ENCODE data around the gene OR4D1. TPM values are rescaled to one million over a fixed set of nuclear protein-coding genes. Genes with fewer than 3 reads are reported as not detected.

The OR4D1 gene
- total RNA-seq, 1 experiment from 2014 or later: not detected

DNA sequence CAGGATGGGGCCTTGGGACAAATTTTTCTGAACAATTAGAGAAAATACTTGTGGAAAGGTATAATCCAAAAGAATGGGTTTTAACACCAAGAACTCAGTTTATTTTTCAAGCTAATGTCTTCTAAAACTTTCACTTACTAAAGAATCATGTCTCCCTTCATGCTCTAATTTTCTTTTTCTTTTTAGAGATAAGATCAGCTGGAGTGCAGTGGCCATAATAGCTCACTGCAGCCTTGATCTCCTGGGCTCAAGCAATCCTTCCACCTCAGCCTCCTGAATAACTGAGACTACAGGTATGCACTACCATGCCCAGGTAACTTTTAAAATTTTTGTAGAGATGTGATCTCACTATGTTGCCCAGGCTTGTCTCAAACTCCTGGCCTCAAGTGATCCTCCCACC, 5.5 kb downstream of the OR4D1 start:
- DNase-seq (ENCODE audit: low read depth): no peak

DNA sequence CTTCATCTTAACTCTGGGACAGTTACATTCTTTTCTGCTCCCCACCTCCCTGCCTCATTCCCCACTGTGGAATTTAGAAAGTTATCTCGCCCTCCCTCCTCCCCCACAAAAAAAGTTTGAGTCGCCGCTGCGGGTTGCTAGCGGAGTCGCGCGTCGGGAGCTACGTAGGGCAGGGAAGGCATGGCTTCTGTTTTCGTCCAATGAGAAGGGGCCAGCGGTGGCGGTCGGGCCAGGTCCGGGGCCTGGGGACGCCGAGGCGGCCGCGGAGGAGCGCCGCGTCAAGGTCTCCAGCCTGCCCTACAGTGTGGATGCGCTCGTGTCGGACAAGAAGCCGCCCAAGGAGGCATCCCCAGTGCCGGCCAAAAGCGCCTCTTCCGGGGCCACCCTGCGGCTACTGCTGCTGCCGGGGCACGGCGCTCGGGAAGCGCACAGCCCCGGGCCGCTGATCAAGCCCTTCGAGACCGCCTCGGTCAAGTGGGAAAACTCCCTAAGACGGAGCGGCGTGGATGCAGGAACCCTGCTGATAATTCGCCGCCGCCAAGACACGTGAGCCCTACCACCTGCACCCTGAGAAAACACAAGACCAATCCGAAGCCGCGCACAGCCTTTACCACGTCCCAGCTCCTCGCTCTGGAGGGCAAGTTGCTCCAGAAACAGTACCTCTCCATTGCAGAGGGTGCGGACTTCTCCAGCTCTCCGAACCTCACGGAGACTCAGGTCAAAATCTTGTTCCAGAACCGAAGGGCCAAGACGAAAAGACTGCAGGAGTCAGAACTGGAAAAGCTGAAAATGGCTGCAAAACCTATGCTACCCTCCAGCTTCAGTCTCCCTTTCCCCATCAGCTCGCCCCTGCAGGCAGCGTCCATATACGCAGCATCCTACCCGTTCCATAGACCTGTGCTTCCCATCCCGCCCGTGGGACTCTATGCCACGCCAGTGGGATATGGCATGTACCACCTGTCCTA, 8.9 kb downstream of the OR4D1 start:
- DNase-seq (ENCODE audit: low read depth): no peak

DNA sequence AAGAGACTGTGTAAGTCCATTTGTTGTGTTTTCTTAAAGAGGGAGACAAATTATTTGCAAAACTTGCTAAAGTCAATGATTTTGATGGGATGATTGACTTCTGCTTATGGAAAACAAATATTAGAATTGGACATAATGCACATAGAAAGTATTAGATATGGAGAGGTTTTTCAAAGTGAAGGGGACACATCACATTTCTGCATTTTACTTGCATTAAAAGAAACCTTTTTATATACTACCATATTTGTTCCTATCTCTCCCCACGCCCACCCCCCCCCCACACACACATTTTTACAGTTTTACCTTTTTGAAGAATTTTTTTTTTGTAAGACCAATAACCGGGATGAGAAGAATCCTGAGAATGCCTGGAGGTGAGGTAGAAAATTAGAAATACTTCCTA, 10.0 kb downstream of the OR4D1 start:
- DNase-seq (ENCODE audit: low read depth): no peak

DNA sequence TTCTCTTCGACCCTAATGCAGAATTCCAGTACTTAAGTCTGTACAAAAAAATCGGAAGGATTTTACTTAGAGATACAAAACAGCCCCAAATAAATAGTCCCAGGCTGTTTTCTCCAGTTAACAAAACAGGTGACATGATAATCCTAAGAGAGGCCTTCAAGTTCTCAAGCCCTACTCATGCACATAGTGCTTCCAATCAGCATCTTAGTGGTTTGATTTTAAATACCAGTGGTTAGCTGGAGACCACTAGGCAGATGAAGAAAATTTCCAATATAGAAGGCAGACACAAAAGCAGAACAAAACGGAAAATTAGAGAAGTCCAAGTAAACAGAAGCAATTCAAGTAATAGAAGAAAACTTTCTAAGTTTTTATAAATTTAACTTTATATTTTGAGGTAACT, 13.4 kb downstream of the OR4D1 start:
- DNase-seq (ENCODE audit: low read depth): no peak

DNA sequence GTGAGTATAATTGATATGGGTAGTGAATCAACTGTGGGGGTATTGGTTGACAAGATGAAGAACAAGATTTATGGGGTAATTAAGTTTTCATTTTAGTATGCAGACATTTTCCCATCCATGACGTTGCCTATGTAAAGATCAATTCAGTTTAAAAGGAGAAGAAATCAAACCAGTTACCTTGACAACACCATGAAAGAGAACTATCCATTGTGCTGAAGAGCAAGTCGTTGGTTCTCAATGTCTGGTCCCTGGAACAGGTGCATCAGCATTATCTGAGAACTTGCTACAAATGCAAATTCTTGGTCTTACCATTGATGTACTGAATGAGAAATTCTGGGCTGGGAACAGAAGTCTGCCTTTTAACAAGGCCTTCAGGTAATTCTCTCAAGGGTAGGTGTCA, 17.8 kb downstream of the OR4D1 start:
- DNase-seq (ENCODE audit: low read depth): no peak

DNA sequence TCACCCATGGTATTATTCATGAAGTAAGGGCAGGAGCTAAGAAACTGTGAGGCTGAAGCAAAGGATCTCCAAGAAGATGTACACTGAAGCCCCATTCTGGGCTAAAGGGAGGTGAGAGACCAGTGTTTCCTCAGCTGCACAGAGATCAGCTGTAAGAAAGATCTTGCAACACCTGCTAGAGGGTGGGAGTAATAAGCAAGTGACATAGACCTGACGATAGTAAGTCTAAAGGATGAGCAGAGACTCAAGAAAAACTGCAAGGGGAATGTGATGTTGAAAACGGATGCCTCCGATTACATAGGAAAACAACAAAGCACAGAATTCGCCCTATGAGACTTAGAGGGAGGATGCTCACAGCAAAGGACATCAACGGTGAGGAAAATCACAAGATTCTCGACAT, 18.5 kb downstream of the OR4D1 start, which contains the start of gene OR4D2:
OR4D2 (plus strand) TSS at position 301 of the 400 bp plus-strand sequence. CDS start 2,674 bp downstream, outside the sequence.
- no peak for DNase-seq (ENCODE audit: low read depth)

DNA sequence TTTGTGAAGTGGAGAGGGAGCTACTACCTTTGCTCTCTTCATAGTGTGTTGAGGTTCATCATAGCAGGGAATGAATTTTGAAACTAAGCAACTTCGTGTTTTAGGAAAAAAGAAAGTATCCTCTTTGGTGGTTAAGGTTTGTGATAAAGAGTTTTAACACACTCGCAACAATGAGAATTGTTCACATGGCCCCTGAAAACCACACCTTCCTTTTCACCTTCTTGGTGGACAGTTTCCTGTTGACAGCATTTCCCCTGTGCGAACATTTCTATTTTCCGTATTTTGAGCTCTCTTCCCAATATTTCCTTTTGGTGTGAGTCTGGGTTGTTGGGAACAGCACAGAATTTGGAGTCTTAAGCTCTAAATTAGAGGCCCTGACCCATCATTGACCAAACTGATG, 22.4 kb downstream of the OR4D1 start:
- DNase-seq (ENCODE audit: low read depth): no peak

DNA sequence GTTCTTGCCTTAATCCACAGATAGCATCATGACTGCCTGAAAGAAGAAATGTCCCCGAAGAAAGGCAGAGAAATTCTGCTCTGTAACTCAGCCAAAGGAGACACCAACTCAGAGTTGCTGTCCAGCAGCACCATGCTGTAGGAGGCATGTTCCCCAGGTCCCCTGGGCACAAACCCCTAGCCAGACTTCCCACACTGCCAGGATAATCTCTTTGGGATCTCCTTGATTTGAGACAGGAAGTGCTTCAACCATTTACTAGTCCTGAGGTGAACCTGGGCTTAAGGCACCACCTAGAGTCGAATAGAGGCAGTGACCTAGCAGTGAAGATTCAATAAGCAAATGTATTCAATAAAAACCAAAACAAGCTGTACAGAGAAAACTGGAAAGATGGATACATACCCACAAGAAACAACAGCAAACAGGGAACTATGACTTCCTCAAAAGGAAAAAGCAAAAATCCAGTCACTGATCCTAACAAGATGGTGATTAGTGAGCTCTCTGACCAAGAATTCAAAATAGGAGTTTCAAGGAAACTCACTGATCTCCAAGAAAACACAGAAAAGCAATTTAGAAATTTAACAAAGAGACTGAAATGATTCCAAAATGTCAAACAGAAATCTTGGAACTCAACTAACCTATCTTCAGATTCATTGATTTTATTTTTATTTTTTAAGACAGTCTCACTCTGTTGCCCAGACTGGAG, 24.3 kb downstream of the OR4D1 start:
- DNase-seq (ENCODE audit: low read depth): peak; percentile 45

DNA sequence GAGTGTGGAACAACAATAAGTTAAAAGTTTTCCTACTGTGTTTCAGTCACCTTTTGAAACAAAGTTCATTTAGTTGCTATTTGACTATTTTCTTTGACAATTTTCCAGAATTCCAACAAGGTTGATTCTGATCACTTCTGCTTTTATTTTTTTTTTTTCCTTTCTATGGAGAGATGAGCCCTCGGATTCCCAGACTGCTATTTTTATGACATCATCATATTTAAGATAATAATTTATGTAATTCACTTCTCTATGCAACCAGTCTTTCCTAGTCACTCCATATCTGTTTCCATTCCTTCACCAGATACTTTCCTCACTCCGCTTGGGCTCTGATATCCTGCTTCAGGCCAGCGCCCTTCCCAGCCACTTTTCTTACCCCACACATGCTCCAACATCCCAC, 26.7 kb downstream of the OR4D1 start:
- DNase-seq (ENCODE audit: low read depth): no peak

DNA sequence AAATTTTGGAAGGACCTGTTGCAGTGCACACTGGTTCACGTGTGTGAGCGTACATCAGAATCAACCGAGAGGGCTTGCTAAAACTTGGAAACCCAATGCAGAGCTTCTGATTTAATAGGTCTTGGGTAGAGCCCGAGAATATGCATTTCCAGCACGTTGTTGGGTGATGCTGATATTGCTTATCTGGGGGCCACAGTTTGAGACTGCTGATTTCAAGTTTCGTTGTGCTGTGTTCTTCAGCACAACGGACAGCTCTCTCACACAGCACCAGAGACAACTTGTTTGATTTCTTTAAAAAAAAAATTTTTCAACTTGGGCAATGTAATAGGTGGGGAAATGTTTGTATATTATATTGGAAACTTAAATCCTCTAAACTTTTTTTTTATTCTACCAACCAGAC, 28.0 kb downstream of the OR4D1 start:
- no peak for DNase-seq (ENCODE audit: low read depth)

DNA sequence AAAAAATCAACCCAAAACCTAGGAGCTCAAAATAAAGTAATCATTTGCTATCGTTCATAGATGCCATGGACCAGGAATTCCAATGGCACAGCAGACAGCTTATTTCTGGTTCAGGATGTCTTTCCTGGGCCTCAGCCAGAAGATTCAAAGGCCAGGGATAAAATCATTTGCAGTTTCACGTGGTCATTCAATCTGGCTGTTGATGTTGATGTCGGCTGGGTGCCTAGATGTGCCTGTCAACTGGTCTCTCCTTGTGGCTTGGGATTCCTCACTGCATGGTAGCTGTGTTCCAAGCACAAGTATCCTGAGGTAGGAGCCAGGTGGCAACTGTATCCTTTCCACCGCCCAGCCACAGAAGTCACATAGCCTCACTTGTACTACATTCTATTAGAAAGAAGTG, 33.6 kb downstream of the OR4D1 start:
- DNase-seq (ENCODE audit: low read depth): no peak

DNA sequence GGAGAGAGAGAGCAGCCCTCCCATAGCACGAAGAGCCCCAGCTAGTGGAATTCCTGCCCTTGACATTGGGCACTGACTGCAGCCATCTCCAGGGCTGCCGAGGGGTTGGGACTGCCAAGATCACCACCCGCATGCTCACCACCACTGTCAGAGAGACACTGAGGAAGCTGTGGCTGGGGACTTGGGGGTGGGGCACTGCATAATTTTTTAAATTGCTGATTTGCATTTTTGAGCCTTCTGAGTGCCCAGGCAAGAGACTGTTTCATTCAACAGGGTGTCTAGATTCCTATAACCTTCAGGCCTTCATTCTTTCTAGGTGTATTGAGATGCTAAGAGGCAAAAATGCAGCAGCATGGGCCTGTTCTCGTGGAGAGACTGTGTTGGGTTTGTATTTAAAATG, 35.3 kb downstream of the OR4D1 start:
- DNase-seq (ENCODE audit: low read depth): no peak

DNA sequence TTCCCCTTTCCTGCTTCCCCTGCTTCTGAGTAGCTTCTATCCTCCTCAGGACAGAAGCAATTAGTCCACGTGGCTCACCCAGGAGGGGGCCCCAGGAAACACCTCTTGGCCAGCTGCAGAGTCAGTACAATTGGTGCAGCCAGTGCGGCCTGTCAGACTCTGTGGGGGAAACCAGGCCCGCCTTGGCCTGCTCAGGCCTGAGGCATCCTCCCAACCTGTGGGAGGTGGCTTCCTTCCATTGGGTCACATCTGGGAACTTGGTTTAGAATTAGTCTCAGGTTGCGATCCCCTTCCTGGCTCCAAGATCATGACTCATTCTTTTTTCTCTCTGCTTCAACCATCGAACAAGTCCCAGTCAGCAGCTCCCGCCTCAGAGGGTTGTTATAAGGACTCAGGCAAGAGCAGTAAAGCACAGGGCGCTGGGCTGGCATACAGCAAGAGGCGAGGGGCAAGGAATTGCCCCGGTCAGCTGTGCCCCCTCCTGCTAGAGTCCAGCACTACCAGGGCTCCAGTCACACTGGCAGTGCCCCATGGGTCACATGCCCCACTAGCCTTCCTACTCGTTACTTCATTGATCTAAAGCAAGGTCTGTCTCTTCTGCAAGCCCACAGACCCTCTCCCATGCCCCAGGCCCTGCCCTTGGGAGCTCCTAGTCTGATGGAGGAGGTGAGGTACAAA, 36.3 kb downstream of the OR4D1 start:
- DNase-seq (ENCODE audit: low read depth): peak; percentile 87

DNA sequence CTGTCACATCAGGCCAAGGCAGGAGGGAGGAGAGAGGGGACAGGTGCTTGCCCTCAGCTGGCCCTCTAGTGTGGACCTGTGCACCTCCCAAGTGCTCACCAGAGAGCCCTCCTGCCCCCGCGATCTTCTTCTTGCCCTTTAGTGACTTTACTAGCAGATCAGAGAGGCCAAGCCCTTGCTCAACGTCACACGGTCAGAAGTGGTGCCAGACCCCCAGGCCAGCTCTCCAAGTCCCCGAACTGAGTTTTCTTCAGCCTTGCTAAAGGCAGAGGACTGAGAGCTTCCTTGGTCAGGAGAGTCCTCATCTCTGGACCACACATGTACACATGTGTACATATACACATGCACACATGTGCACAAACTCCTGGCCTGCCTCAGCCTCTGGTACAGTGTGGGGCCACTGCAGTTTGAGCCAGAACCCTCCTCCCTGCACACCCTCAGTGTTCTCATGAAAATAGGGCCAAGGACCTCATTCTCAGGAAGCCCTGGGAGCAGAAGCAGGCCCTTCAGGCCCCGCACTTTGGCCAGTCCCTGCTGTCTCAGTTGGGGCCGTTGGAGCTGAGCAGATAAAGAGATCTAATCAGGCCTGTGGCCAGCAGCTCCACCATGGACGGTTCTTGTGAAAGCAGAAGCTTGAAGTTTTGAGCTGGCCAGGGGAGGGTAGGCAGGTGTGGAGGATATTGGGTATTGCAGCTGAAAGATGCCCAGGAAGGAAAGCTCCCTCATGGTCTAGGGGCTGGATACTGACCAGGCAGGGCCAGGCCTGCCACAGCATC, 37.0 kb downstream of the OR4D1 start:
- no peak for DNase-seq (ENCODE audit: low read depth)

DNA sequence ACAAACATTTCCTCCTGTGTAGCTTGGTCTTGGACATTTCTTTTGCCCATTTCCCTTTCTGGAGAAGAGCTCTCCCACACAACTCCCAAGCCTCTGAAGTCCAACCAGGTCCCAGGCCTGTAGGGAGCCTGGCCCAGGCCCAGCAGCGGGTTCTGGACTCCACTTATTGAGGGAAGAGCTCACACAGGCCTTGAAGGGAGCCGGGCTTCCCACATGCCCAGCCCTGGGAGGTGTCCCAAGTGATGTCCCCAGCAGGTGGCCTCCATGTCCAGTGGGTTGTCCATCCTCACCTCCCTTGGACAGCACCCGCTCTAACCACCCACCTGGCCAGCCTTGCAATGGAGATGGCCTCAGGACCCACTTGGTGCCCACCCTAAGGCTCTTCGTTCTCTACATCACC, 38.4 kb downstream of the OR4D1 start:
- no peak for DNase-seq (ENCODE audit: low read depth)

DNA sequence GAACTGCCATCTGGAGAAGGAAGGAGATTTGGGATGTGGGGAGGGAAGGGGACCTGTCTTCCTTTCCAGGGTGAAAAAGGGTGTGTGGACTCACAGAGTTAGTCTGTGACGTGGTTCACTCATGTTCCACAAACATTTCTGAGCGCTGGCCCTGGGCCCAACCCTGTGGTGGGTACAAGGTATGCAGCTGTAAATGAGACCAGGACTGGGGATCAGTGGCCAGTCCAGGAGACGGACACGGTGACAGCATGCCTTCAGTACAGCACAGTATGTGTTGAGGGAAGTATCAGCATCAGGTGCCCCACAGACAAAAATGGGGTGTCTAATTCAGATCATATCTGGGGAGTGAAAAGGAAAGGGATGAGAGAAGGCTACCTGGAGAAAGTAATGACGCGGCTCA, 38.9 kb downstream of the OR4D1 start:
- DNase-seq (ENCODE audit: low read depth): no peak

DNA sequence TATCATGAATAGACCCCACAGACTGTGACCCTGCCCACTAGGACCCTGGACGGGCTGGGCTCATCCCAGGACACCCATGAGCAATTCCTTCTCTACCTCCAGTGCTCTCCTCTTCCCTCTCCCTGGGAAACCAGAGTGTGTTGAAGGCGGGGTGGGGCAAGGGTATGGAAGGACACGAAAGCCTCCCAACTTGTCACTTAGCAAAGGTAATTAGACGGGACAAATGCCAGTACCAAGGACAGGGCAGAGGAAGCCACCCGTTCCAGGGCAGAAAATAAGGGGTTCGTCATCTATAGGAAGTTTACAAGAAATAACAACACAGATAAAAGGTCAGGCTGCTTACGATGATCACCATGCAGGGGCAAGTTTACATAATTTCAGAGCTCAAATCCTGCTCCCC, 39.5 kb downstream of the OR4D1 start:
- DNase-seq (ENCODE audit: low read depth): no peak

DNA sequence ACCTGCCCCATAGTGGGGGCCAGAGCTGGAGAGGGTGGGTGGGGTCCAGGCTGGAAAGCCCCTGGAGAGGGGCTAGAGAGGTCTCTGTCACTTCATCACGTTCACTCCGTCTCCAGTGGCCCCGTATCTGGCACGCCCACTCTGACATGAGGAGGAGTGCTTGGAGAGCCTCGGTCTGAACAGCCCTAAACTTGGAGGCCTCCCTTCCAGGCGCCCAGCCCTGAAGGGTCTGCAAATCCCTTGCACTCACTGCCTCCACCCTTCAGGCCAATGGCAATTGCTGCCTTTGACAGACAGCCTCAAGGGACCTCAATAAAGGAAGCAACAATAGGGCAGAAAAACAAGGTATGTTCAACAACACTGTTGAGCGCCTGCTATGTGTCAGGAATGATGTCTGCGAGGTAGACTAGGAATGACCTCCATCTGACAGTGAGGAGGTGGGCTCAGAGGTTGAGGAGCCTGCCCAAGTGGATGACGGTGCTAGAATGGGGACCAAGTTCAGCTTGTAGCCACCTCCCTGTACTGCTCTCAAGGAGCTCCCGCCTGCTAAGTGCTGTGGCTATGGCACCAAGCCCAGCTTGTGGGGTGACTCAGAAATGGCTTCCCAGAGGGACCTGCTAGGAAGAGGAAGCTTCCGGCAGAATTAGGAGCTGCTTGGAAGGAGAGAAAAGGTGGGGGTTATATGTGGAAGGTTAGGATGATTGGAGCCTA, 41.4 kb downstream of the OR4D1 start:
- peak; percentile 94 for DNase-seq (ENCODE audit: low read depth)

DNA sequence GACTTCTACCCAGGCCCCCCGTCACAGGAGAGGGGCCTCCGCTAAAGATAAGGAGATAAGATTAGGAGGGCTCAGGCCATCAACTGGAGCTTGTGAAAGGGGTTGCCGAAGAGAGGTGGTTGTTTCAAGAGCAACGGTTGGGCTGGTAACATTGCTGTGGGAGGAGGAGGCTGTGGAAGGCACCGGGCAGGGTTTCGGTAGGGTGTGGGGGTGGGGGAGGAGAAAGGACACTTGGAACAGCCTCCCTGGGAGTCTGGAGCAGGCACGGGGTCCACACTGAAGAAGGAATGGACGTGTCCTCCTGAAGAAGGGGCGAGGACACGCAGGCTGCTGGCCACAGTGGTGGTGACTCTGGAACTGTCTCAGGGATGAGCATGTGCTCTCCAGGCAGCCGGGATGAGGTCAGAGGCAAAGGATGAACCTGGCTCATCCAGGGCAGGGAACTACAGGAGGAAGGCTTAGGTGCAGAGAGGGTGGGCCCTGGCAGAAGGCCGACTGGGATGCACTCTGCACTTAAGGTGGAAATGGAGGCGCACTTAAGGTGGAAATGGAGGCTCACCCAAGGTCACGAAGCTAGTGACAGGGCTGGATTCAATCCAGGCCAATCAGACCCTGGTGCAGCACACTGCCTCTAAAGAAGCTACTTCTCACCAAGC, 43.2 kb downstream of the OR4D1 start:
- no peak for DNase-seq (ENCODE audit: low read depth)

DNA sequence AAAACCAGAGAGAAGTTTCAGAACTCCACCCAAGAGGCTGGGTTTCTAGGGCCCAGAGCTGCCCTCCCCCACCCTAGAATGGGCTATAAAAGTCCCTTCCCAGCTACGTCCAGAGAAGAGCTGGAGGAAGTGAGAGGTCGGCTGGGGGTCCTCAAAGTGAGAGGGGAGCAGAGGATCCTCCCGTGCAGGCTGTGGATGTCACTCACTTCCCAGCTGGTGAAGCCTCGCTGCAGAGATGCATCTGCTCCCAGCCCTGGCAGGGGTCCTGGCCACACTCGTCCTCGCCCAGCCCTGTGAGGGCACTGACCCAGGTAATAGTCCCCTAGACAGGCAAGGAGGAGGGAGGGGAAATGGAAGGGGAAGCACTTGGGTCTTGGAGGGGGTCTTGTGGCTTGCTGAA, 44.4 kb downstream of the OR4D1 start, which contains the start of gene EPX:
EPX (plus strand) TSS at position 115 of the 400 bp plus-strand sequence; CDS start at position 236, 121 bp downstream.
- DNase-seq (ENCODE audit: low read depth): no peak
